ENCODE data around the gene TBC1D23. TPM values are rescaled to one million over a fixed set of nuclear protein-coding genes. Genes with fewer than 3 reads are reported as not detected.
A peak's percentile ranks its signal among the peaks of the same experiment; 100 is the strongest.
"Not testable (repeated sequence)": the region's sequence is repeated elsewhere in the genome, so short reads cannot be mapped to it uniquely, and the experiment has no call there.

Gene TBC1D23
- total RNA-seq, 4 donors from 2014 or later = 25.7 to 36.6 (median 34.6) TPM

- peaks cover 16% of the 10 kb centered on the region for H3K4me1 ChIP-seq
- H3K9me3 ChIP-seq = no peaks in the 10 kb centered on the region
- peak; percentile 85 to 89 for DNase-seq (ENCODE audit: low spot score in 2 of 2)
- peaks cover 2% of the 10 kb centered on the region for H3K36me3 ChIP-seq
- H3K27ac ChIP-seq = peak within 1 kb of the TSS; percentile 90
- TF ChIP-seq POLR2A (IDR thresholded peaks at IDR 0.05) = peak in 1 of 2 donors; percentile 17
- no peak for TF ChIP-seq POLR2AphosphoS5 (IDR thresholded peaks at IDR 0.05)
- no peaks in the 10 kb centered on the region for H3K27me3 ChIP-seq
- peak within 1 kb of the TSS; percentile 84 for H3K4me3 ChIP-seq
- under 1% methylated on average over 69 of the region's 77 CpGs for WGBS
Observed at GRCh38 chr3:100334488-100335351, 73.9 kb downstream of the TBC1D23 start, which contains the start of gene NIT2. Gene NIT2, plus strand, starts transcription at chr3:100334757. Its CDS starts 35 bp downstream, at chr3:100334792.

DNA sequence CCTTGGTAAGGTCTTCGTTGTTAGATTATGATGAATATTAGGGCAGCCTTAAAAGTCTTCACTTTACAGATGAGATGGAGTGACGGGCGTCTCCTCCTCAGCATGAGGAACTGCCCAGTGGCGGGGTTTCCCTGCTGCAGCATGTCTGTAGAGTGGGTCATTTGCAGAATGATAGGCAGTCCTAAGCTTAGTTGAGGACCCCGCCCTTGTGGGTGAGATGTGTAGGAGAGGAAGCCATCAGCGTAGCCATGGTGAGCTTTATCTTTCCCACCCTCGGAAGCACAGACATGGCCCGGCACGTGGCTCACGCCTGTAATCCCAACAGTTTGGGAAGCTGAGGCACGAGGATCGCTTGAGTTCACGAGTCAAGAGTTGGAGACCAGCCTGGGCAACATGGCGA lies 74.6 kb downstream of the TBC1D23 start:
- peak overlapping the region; percentile 84 for H3K4me3 ChIP-seq
- peaks cover 16% of the 10 kb centered on the region for H3K4me1 ChIP-seq
- DNase-seq (ENCODE audit: low spot score in 2 of 2) = no peak
- H3K36me3 ChIP-seq = peaks cover 9% of the 10 kb centered on the region
- H3K27ac ChIP-seq = no peak overlapping the region
- 62% methylated on average over 14 of the region's 14 CpGs for WGBS
- TF ChIP-seq EP300 (IDR thresholded peaks at IDR 0.05) = no peak
- no peak for TF ChIP-seq CTCF (IDR thresholded peaks at IDR 0.05)
- no peak for TF ChIP-seq POLR2AphosphoS5 (IDR thresholded peaks at IDR 0.05)
- no peak for TF ChIP-seq POLR2A (IDR thresholded peaks at IDR 0.05)
- H3K27me3 ChIP-seq = no peaks in the 10 kb centered on the region
- no peaks in the 10 kb centered on the region for H3K9me3 ChIP-seq

DNA sequence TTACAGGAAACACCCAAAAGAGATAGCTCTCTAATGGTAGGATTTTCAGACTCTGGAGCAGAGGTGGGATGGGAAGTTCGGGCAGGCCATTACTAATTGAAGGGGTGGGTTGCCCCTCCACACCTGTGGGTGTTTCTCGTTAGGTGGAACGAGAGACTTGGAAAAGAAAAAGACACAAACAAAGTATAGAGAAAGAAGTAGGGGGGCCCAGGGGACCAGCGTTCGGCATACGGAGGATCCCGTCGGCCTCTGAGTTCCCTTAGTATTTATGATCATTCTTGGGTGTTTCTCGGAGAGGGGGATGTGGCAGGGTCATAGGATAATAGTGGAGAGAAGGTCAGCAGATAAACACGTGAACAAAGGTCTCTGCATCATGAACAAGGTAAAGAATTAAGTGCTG lies 75.4 kb downstream of the TBC1D23 start:
- not testable (repeated sequence) for H3K27me3 ChIP-seq; H3K9me3 ChIP-seq; H3K4me3 ChIP-seq; DNase-seq (ENCODE audit: low spot score in 2 of 2); H3K27ac ChIP-seq
- H3K36me3 ChIP-seq = peaks cover 16% of the 10 kb centered on the region
- WGBS = 89% methylated on average over 10 of the region's 10 CpGs
- peaks cover 16% of the 10 kb centered on the region for H3K4me1 ChIP-seq

DNA sequence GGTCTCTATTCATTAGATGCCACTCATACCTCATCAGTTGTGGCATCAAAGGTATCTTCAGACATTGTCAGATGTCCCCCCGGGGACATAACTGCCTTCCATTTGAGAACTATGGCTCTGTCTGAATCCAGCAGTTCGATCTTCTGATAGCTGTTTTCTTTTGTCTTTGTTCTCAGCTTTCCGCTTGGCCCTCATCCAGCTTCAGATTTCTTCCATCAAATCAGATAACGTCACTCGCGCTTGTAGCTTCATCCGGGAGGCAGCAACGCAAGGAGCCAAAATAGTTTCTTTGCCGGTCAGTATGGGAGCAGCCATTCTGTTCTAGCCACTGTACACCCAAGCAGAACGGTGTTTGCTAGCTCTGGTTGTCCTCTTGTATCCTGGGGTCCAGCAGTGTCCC lies 78.1 kb downstream of the TBC1D23 start:
- no peak overlapping the region for H3K27ac ChIP-seq
- DNase-seq (ENCODE audit: low spot score in 2 of 2) = no peak
- H3K4me1 ChIP-seq = peaks cover 16% of the 10 kb centered on the region
- peaks cover 30% of the 10 kb centered on the region for H3K36me3 ChIP-seq
- H3K27me3 ChIP-seq = no peaks in the 10 kb centered on the region
- H3K9me3 ChIP-seq = no peaks in the 10 kb centered on the region
- no peak overlapping the region for H3K4me3 ChIP-seq
- WGBS = 81% methylated on average over 10 of the region's 10 CpGs
- TF ChIP-seq CTCF (IDR thresholded peaks at IDR 0.05) (no peak), EP300 (IDR thresholded peaks at IDR 0.05) (no peak), POLR2A (IDR thresholded peaks at IDR 0.05) (no peak), POLR2AphosphoS5 (IDR thresholded peaks at IDR 0.05) (no peak)

DNA sequence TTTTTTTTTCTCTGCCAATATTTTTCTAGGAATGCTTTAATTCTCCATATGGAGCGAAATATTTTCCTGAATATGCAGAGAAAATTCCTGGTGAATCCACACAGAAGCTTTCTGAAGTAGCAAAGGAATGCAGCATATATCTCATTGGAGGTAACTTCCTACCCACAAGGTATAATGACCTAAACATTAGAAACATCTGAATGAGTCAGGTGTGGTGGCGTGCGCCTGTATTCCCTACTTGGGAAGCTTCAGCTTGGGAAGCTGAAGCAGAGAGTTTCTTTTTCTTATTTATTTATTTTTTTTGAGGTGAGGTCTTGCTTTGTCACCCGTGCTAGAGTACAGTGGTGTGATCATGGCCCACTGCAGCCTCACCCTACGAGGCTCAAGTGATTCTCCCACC lies 79.0 kb downstream of the TBC1D23 start:
- Histone ChIP-seq H3K9me3 (no peaks in the 10 kb centered on the region), H3K36me3 (peaks cover 37% of the 10 kb centered on the region), H3K4me1 (peaks cover 10% of the 10 kb centered on the region), H3K27ac (no peak overlapping the region), H3K4me3 (no peak overlapping the region), H3K27me3 (no peaks in the 10 kb centered on the region)
- TF ChIP-seq POLR2AphosphoS5 (IDR thresholded peaks at IDR 0.05) (no peak), CTCF (IDR thresholded peaks at IDR 0.05) (no peak), POLR2A (IDR thresholded peaks at IDR 0.05) (no peak), EP300 (IDR thresholded peaks at IDR 0.05) (no peak)
- no peak for DNase-seq (ENCODE audit: low spot score in 2 of 2)
- WGBS = 96% methylated on average over 5 of the region's 5 CpGs

- no peaks in the 10 kb centered on the region for H3K9me3 ChIP-seq
- DNase-seq (ENCODE audit: low spot score in 2 of 2) = no peak
- peaks cover 43% of the 10 kb centered on the region for H3K36me3 ChIP-seq
- H3K4me1 ChIP-seq = peaks cover 6% of the 10 kb centered on the region
- 94% methylated on average over 1 of the region's 1 CpG for WGBS
- H3K4me3 ChIP-seq = no peak overlapping the region
- H3K27me3 ChIP-seq = no peaks in the 10 kb centered on the region
- TF ChIP-seq EP300 (IDR thresholded peaks at IDR 0.05) (no peak), CTCF (IDR thresholded peaks at IDR 0.05) (no peak)
- no peak overlapping the region for H3K27ac ChIP-seq
Observed at GRCh38 chr3:100340527-100340926, 79.7 kb downstream of the TBC1D23 start.
